ENCODE measurements around the gene LYST.

Gene LYST

GRCh38 chr1:235758931-235759330, 107.8 kb downstream of the LYST start:
- TF ChIP-seq CTCF (IDR thresholded peaks at IDR 0.05) = no peak

GRCh38 chr1:235757587-235758096, 109.1 kb downstream of the LYST start:
- no peak for TF ChIP-seq CTCF (IDR thresholded peaks at IDR 0.05)

GRCh38 chr1:235749755-235750300, 116.9 kb downstream of the LYST start:
- no peak for TF ChIP-seq CTCF (IDR thresholded peaks at IDR 0.05)

GRCh38 chr1:235748747-235749146, 118.0 kb downstream of the LYST start:
- TF ChIP-seq CTCF (IDR thresholded peaks at IDR 0.05) = no peak

GRCh38 chr1:235746245-235746644, 120.5 kb downstream of the LYST start:
- TF ChIP-seq CTCF (IDR thresholded peaks at IDR 0.05) = no peak

- TF ChIP-seq CTCF (IDR thresholded peaks at IDR 0.05) = no peak
These were observed 121.1 kb downstream of the LYST start for GRCh38 chr1:235745503-235746136.

- TF ChIP-seq CTCF (IDR thresholded peaks at IDR 0.05) = no peak
These were observed 123.6 kb downstream of the LYST start for GRCh38 chr1:235742914-235743599.
